HepG2 (cell line): ENCODE measurements around the gene B4GALT5.

Experiments used
- AFF4 ChIP-seq: sonication (generic); formaldehyde crosslinking; IDR thresholded peaks from 2 replicates; pipeline ENCODE4 v1.4.0; 2020; ENCODE audit warnings: missing genetic modification reagents
- CBX5 ChIP-seq: sonication (generic); formaldehyde crosslinking; IDR thresholded peaks from 2 replicates; pipeline ENCODE4 v1.4.0; 2020; ENCODE audit warnings: missing genetic modification reagents, borderline replicate concordance
- CTCF ChIP-seq: sonication (generic); formaldehyde crosslinking; IDR thresholded peaks from 2 replicates; pipeline ENCODE4 v1.5.0; 2020; ENCODE audit warnings: mild to moderate bottlenecking, missing genetic modification reagents, moderate library complexity
- HINFP ChIP-seq: sonication (generic); formaldehyde crosslinking; IDR thresholded peaks from 2 replicates; pipeline ENCODE4 v1.4.0; 2020; ENCODE audit warnings: low read depth, mild to moderate bottlenecking, missing genetic modification reagents
- RERE ChIP-seq: IDR thresholded peaks from 2 replicates; pipeline ENCODE4 v1.6.1; 2016; ENCODE audit warnings: low read depth, missing genetic modification reagents, missing compliant biosample characterization
- REST ChIP-seq, 2 experiments: IDR thresholded peaks; 2 replicates each; pipeline ENCODE4 v1.6.1; 2011 to 2012; ENCODE audit warnings: low read length in 2 of 2, borderline replicate concordance in 1 of 2, low read depth in 1 of 2, mild to moderate bottlenecking in 1 of 2, moderate library complexity in 1 of 2
- SPEN ChIP-seq: sonication (generic); formaldehyde crosslinking; IDR thresholded peaks from 2 replicates; pipeline ENCODE4 v1.5.1; 2020; ENCODE audit warnings: low read depth, mild to moderate bottlenecking, missing genetic modification reagents
- USF2 ChIP-seq, 2 experiments: sonication (generic) in 1 of 2; formaldehyde crosslinking in 1 of 2; IDR thresholded peaks; 2 replicates each; pipeline versions ENCODE4 v1.5.1 to v1.6.1; 2011 to 2020; ENCODE audit warnings: borderline replicate concordance in 1 of 2, low read depth in 1 of 2, low read length in 1 of 2, mild to moderate bottlenecking in 1 of 2, missing genetic modification reagents in 1 of 2, moderate library complexity in 1 of 2
- ZNF232 ChIP-seq: sonication (generic); formaldehyde crosslinking; IDR thresholded peaks from 2 replicates; pipeline ENCODE4 v1.4.0; 2020; ENCODE audit warnings: missing genetic modification reagents, borderline replicate concordance
- ZNF263 ChIP-seq: sonication (generic); formaldehyde crosslinking; IDR thresholded peaks from 2 replicates; pipeline ENCODE4 v1.4.0; 2020; ENCODE audit warnings: missing genetic modification reagents
- ZNF367 ChIP-seq: sonication (generic); formaldehyde crosslinking; IDR thresholded peaks from 2 replicates; pipeline ENCODE4 v1.4.0; 2020; ENCODE audit warnings: missing genetic modification reagents, borderline replicate concordance

GRCh38 chr20:49642816-49643215, 70.9 kb downstream of the B4GALT5 start:
- no peak for TF ChIP-seq ZNF263 (CRISPR knock-in tag)
- TF ChIP-seq ZNF367 (CRISPR knock-in tag), result no peak
- no peak for TF ChIP-seq AFF4 (CRISPR knock-in tag)
- no peak for TF ChIP-seq SPEN (CRISPR knock-in tag)
- TF ChIP-seq CBX5, result no peak
- TF ChIP-seq RERE (CRISPR knock-in tag), result no peak
- no peak for TF ChIP-seq HINFP (CRISPR knock-in tag)
- no peak for TF ChIP-seq ZNF232
- TF ChIP-seq REST (IDR thresholded peaks at IDR 0.05; ENCODE audit: borderline replicate concordance in 1 of 2, low read depth in 1 of 2, low read length in 2 of 2), result no peak
- TF ChIP-seq USF2 (IDR thresholded peaks at IDR 0.05; ENCODE audit: low read depth, low read length), result no peak
- TF ChIP-seq USF2 (CRISPR knock-in tag; IDR thresholded peaks at IDR 0.05; ENCODE audit: borderline replicate concordance), result no peak
- no peak for TF ChIP-seq CTCF (CRISPR knock-in tag)
